Esophagus squamous epithelium (tissue), 5 donors: ENCODE results near the gene PLA2G2C. TPM values are rescaled to one million over a fixed set of nuclear protein-coding genes. Genes with fewer than 3 reads are reported as not detected.

ENCODE experiments used
- DNase-seq: peaks from one replicate; lab custom pipeline; 2025; lab: John Stamatoyannopoulos, UW
- H3K27ac ChIP-seq, 4 donors: fragments of 200-600 bp; sonication (generic); one replicate each; pipeline ENCODE4 v1.5.1; 2016 to 2019; ENCODE audit warnings: mild to moderate bottlenecking in 1 of 4
- H3K27me3 ChIP-seq, 4 donors: fragments of 200-600 bp; sonication (generic); 1 replicate in 3 of 4; 2 replicates in 1 of 4; pipeline versions ENCODE4 v1.5.1 to v1.6.0; 2017 to 2021; ENCODE audit warnings: antibody characterized with exemption in 1 of 4
- H3K36me3 ChIP-seq, 3 donors: fragments of 200-600 bp; sonication (generic); one replicate each; pipeline ENCODE4 v1.5.1; 2016 to 2019
- H3K4me1 ChIP-seq, 3 donors: fragments of 200-600 bp; sonication (generic); one replicate each; pipeline ENCODE4 v1.5.1; 2017 to 2019
- H3K4me3 ChIP-seq, 4 donors: fragments of 200-600 bp; sonication (generic); 1 replicate in 3 of 4; 2 replicates in 1 of 4; pipeline ENCODE4 v1.5.1; 2016 to 2019; ENCODE audit warnings: mild to moderate bottlenecking in 2 of 4, moderate library complexity in 1 of 4
- H3K9me3 ChIP-seq, 3 donors: fragments of 200-600 bp; sonication (generic); one replicate each; pipeline ENCODE4 v1.5.1; 2016 to 2019
- CTCF ChIP-seq, 6 experiments: fragments of 450-650 bp in 4 of 6; fragments of 200-600 bp in 2 of 6; sonication (generic) in 2 of 6; IDR thresholded peaks; one replicate each; pipeline ENCODE4 v1.5.1; 2016 to 2019; ENCODE audit warnings: antibody characterized with exemption in 6 of 6, mild to moderate bottlenecking in 4 of 6, moderate library complexity in 4 of 6
- POLR2A ChIP-seq, 4 donors: fragments of 450-650 bp; IDR thresholded peaks; one replicate each; pipeline ENCODE4 v1.6.1; 2017; ENCODE audit warnings: antibody characterized with exemption in 4 of 4, mild to moderate bottlenecking in 4 of 4, moderate library complexity in 3 of 4
- WGBS, 2 donors: methylation state at CpG; one replicate each; pipeline ENCODE4 v1.1.5; 2018; 5-methylcytosine and 5-hydroxymethylcytosine counted together
- intact Hi-C: fragments of 100-400 bp; cut with DNase I; formaldehyde crosslinking; loops from one replicate; pipeline ENCODE4 v1.15.0; 2022
- total RNA-seq, 4 donors: library from RNA; depleted of rRNA; stranded (reverse); fragments of >200 nt; gene quantifications; one replicate each; pipeline ENCODE4 v1.1.0, GENCODE V29; 2016
- donor health status: DM: yes; HTN: yes; CAD: no.

PLA2G2C gene
- total RNA-seq, 4 donors from 2014 or later = 0.04 to 0.19 TPM; not detected in 2

- Histone ChIP-seq H3K36me3 (no peaks in the 10 kb centered on the region), H3K9me3 (no peaks in the 10 kb centered on the region), H3K27ac (no peak overlapping the region), H3K4me3 (no peak overlapping the region), H3K27me3 (peaks cover 0 to 22% (median 0%) of the 10 kb centered on the region in 4 donors), H3K4me1 (peaks cover 9 to 21% (median 10%) of the 10 kb centered on the region in 3 donors)
- intact Hi-C loops = no loop called here
- DNase-seq = no peak
- TF ChIP-seq POLR2A (IDR thresholded peaks at IDR 0.05) (no peak), CTCF (IDR thresholded peaks at IDR 0.05) (no peak)
- no CpG with 5 or more reads among the region's 13 CpGs for WGBS, 2 donors
Observed at GRCh38 chr1:20147846-20148570, 38.3 kb downstream of the PLA2G2C start.

DNA sequence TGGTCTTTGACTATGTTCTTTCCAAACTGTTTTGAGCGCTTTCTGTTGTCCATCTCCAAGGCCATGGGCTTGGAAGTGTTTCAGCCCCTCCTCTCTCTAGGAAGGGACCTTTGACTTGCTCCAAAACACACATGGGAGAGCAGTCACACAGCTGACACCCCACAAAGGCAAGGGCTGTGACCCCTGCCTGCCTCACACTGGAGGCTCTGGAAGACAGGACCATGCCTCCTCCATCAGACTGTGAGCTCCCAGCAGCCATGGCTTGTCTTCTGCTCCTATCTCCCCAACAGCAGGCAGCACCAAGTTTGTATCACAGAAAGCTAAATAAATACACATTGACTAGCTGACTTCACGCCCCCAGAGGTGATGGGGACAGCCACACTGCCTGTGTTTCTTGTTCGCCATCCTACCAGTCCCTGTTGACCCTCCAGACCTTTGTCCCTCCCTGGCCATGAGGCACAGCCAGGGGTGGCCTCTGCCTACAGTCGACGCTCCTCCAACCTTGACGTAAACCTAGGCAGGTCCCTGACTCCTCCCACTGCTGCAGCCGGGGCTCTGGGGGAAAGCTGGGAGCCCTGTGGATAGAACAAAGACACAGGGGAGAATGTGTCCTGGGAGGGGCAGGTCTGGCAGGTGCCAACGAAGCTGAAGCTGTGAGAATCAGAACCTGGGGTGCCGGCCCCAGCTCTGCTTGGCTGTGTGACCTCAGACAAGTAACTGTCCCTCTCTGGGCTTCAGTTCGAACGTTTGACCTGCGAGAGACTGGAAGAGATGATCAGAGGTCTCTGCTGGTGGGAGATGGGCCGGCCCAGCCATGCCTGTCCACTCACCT is 42.4 kb downstream of the PLA2G2C start:
- TF ChIP-seq POLR2A (IDR thresholded peaks at IDR 0.05) (no peak), CTCF (IDR thresholded peaks at IDR 0.05) (no peak)
- peaks cover 0 to 7% (median 0%) of the 10 kb centered on the region in 3 donors for H3K4me1 ChIP-seq
- H3K4me3 ChIP-seq = no peak overlapping the region
- H3K9me3 ChIP-seq = no peaks in the 10 kb centered on the region
- intact Hi-C loops = no loop called here
- H3K27me3 ChIP-seq = peaks cover 0 to 20% (median 0%) of the 10 kb centered on the region in 4 donors
- H3K27ac ChIP-seq = no peak overlapping the region
- WGBS, 2 donors = 62% methylated on average over 6 of the region's 13 CpGs; no CpG with 5 or more reads in 1 of the 2 donors
- H3K36me3 ChIP-seq = no peaks in the 10 kb centered on the region
- no peak for DNase-seq

- H3K9me3 ChIP-seq = no peaks in the 10 kb centered on the region
- intact Hi-C loops = no loop called here
- TF ChIP-seq POLR2A (IDR thresholded peaks at IDR 0.05) (no peak), CTCF (IDR thresholded peaks at IDR 0.05) (no peak)
- no peak for DNase-seq
- no peak overlapping the region for H3K27ac ChIP-seq
- WGBS, 2 donors = 100% methylated on average over 1 of the region's 8 CpGs; no CpG with 5 or more reads in 1 of the 2 donors
- H3K27me3 ChIP-seq = peaks cover 0 to 26% (median 0%) of the 10 kb centered on the region in 4 donors
- peaks cover 0 to 7% (median 0%) of the 10 kb centered on the region in 3 donors for H3K4me1 ChIP-seq
- no peaks in the 10 kb centered on the region for H3K36me3 ChIP-seq
- H3K4me3 ChIP-seq = no peak overlapping the region
Observed at GRCh38 chr1:20143318-20143717, 43.0 kb downstream of the PLA2G2C start.

- intact Hi-C loops = no loop called here
- no peaks in the 10 kb centered on the region for H3K9me3 ChIP-seq
- TF ChIP-seq CTCF (IDR thresholded peaks at IDR 0.05) (no peak), POLR2A (IDR thresholded peaks at IDR 0.05) (no peak)
- no peak for DNase-seq
- no peaks in the 10 kb centered on the region for H3K36me3 ChIP-seq
- H3K27ac ChIP-seq = no peak overlapping the region
- H3K4me3 ChIP-seq = no peak overlapping the region
- 73 to 88% methylated on average over 4 to 7 of the region's 13 CpGs for WGBS, 2 donors
- H3K27me3 ChIP-seq = peaks cover 0 to 33% (median 0%) of the 10 kb centered on the region in 4 donors
- peaks cover 0 to 11% (median 0%) of the 10 kb centered on the region in 3 donors for H3K4me1 ChIP-seq
Observed at GRCh38 chr1:20142001-20142710, 44.2 kb downstream of the PLA2G2C start.
